K562 (cell line): ENCODE data around the gene UBE2I. TPM values are rescaled to one million over a fixed set of nuclear protein-coding genes. Genes with fewer than 3 reads are reported as not detected.

Source experiments
- ATAC-seq: fragments of 200-7000 bp; cut with Tn5 transposase; 3 replicates; pipeline ENCODE4 v1.9.1; 2020; ENCODE audit warnings: moderate library complexity
- BruUV-seq: library from RNA; stranded (reverse); fragments of 400-500 nt; replicated peaks from 2 replicates; lab custom pipeline; 2021; lab: Mats Ljungman, UMichigan
- CTCF ChIA-PET: fragments of 300-600 bp; formaldehyde crosslinking; extraction: SDS; loops from one replicate; lab custom pipeline; 2021; ENCODE audit warnings: low intra/inter-chr PET ratio; lab: Yijun Ruan, JAX
- POLR2A ChIA-PET: fragments of 300-600, 350-650 bp; sonication (Branson Sonifier 250); formaldehyde crosslinking; extraction: SDS; loops from one replicate; lab custom pipeline; 2021; ENCODE audit warnings: antibody characterized with exemption, inconsistent platforms; lab: Yijun Ruan, JAX
- DNase-seq, 4 experiments: peaks; one replicate each; pipeline versions ENCODE4 v3.0.0 to v3.0.0-alpha.2; 2011 to 2018; ENCODE audit warnings: low spot score in 3 of 4, mixed read lengths in 3 of 4; ENCODE audit errors: extremely low read depth in 1 of 4
- FAIRE-seq: peaks from 2 replicates; lab custom pipeline; 2011; peaks lifted over from hg19 to GRCh38; lab: Jason Lieb, UNC
- H2AFZ ChIP-seq: 2 replicates; pipeline ENCODE4 v1.6.0; 2011; ENCODE audit warnings: low read depth, low read length, control low read depth, inconsistent platforms
- H3K27ac ChIP-seq: fragments of 200-600 bp; 3 replicates; pipeline ENCODE4 v1.8.0; 2011; ENCODE audit warnings: low read depth, mild to moderate bottlenecking, control low read depth, inconsistent platforms, low read length, moderate library complexity, mixed read lengths; ENCODE audit errors: extremely low read depth
- H3K27me3 ChIP-seq, 2 experiments: fragments of 300-600 bp in 1 of 2; 2 replicates in 1 of 2; 3 replicates in 1 of 2; pipeline versions ENCODE4 v1.6.0 to v1.8.0; 2011; ENCODE audit warnings: inconsistent platforms in 2 of 2, low read length in 2 of 2, mild to moderate bottlenecking in 1 of 2, mixed read lengths in 1 of 2, moderate library complexity in 1 of 2; ENCODE audit not compliant: control insufficient read depth in 2 of 2, insufficient read depth in 2 of 2
- H3K36me3 ChIP-seq: fragments of 300-600 bp; 3 replicates; pipeline ENCODE4 v1.8.0; 2011; ENCODE audit warnings: mild to moderate bottlenecking, low read length, inconsistent platforms; ENCODE audit not compliant: control insufficient read depth, insufficient read depth
- H3K4me1 ChIP-seq, 2 experiments: fragments of 200-600 bp in 1 of 2; replicated peaks in 1 of 2; 2 replicates in 1 of 2; 3 replicates in 1 of 2; pipeline versions ENCODE4 v1.5.1 to v1.8.0; 2011; ENCODE audit warnings: inconsistent platforms in 2 of 2, low read length in 2 of 2, mild to moderate bottlenecking in 1 of 2, mixed read lengths in 1 of 2, moderate library complexity in 1 of 2; ENCODE audit not compliant: control insufficient read depth in 2 of 2, insufficient read depth in 2 of 2
- H3K4me2 ChIP-seq: 2 replicates; pipeline ENCODE4 v1.6.1; 2011; ENCODE audit warnings: low read length, control low read depth, inconsistent platforms, mixed read lengths; ENCODE audit not compliant: insufficient read depth
- H3K4me3 ChIP-seq: fragments of 200-600 bp; sonication (generic), shearing (Covaris generic); 2 replicates; pipeline ENCODE4 v1.5.1; 2016; ENCODE audit warnings: control low read depth, inconsistent platforms
- H3K79me2 ChIP-seq: fragments of 200-600 bp; 3 replicates; pipeline ENCODE4 v1.8.0; 2011; ENCODE audit warnings: low read length, inconsistent platforms; ENCODE audit not compliant: control insufficient read depth, insufficient read depth
- H3K9ac ChIP-seq, 2 experiments: 2 replicates each; pipeline versions ENCODE4 v1.6.0 to v1.6.1; 2011; ENCODE audit warnings: low read depth in 2 of 2, low read length in 2 of 2, control low read depth in 1 of 2, inconsistent platforms in 1 of 2, mild to moderate bottlenecking in 1 of 2, mixed read lengths in 1 of 2; ENCODE audit not compliant: insufficient read depth in 1 of 2
- H3K9me1 ChIP-seq: one replicate; pipeline ENCODE4 v1.6.0; 2011; ENCODE audit warnings: inconsistent platforms, mild to moderate bottlenecking, low read length, moderate library complexity; ENCODE audit not compliant: control insufficient read depth, insufficient read depth
- H3K9me3 ChIP-seq: replicated peaks from 2 replicates; pipeline ENCODE4 v1.5.1; 2011; ENCODE audit warnings: low read depth, low read length, inconsistent platforms; ENCODE audit not compliant: control insufficient read depth, insufficient read depth
- H4K20me1 ChIP-seq: replicated peaks from 2 replicates; pipeline ENCODE4 v1.6.1; 2011; ENCODE audit warnings: low read length, inconsistent platforms, mixed read lengths; ENCODE audit not compliant: control insufficient read depth, insufficient read depth
- DDX20 ChIP-seq: fragments of 450-650 bp; IDR thresholded peaks from 2 replicates; pipeline ENCODE4 v1.6.1; 2016; ENCODE audit warnings: missing genetic modification characterization, low read depth, mild to moderate bottlenecking, missing compliant biosample characterization, moderate library complexity
- E2F6 ChIP-seq, 2 experiments: IDR thresholded peaks; 2 replicates each; pipeline ENCODE4 v1.6.1; 2011; ENCODE audit warnings: borderline replicate concordance in 1 of 2, control low read depth in 1 of 2, low read depth in 1 of 2, low read length in 1 of 2, mild to moderate bottlenecking in 1 of 2, mixed read lengths in 1 of 2, moderate library complexity in 1 of 2; ENCODE audit not compliant: insufficient read depth in 1 of 2, insufficient read length in 1 of 2, poor library complexity in 1 of 2, severe bottlenecking in 1 of 2; ENCODE audit errors: extremely low read depth in 1 of 2
- EGR1 ChIP-seq: fragments of 450-650 bp; conservative IDR thresholded peaks from 2 replicates; pipeline ENCODE4 v1.6.1; 2017; ENCODE audit warnings: mild to moderate bottlenecking
- GATAD2A ChIP-seq: fragments of 450-650 bp; IDR thresholded peaks from 2 replicates; pipeline ENCODE4 v1.6.1; 2017
- L3MBTL2 ChIP-seq: fragments of 450-650 bp; IDR thresholded peaks from 2 replicates; pipeline ENCODE4 v1.6.1; 2016; ENCODE audit warnings: mild to moderate bottlenecking, moderate library complexity
- MAX ChIP-seq: sonication (generic); formaldehyde crosslinking; IDR thresholded peaks from 2 replicates; pipeline ENCODE4 v1.9.0; 2022; ENCODE audit warnings: mild to moderate bottlenecking, missing genetic modification reagents
- MYBL2 ChIP-seq, 2 experiments: fragments of 450-650 bp in 1 of 2; sonication (generic) in 1 of 2; formaldehyde crosslinking in 1 of 2; IDR thresholded peaks; 2 replicates each; pipeline versions ENCODE4 v1.6.1 to v1.8.1; 2017 to 2022; ENCODE audit warnings: borderline replicate concordance in 1 of 2, inconsistent platforms in 1 of 2, low read depth in 1 of 2, mild to moderate bottlenecking in 1 of 2, missing genetic modification reagents in 1 of 2, moderate library complexity in 1 of 2
- NFIC ChIP-seq: fragments of 450-650 bp; IDR thresholded peaks from 2 replicates; pipeline ENCODE4 v1.6.1; 2017; ENCODE audit warnings: mild to moderate bottlenecking, inconsistent platforms
- NRF1 ChIP-seq, 2 experiments: fragments of 450-650 bp; IDR thresholded peaks in 1 of 2; conservative IDR thresholded peaks in 1 of 2; 2 replicates each; pipeline ENCODE4 v1.6.1; 2014; ENCODE audit warnings: mild to moderate bottlenecking in 2 of 2
- POU5F1 ChIP-seq: fragments of 150-350 bp; IDR thresholded peaks from 2 replicates; pipeline ENCODE4 v1.6.1; 2014; ENCODE audit warnings: borderline replicate concordance, low read length, low read depth, mild to moderate bottlenecking; ENCODE audit not compliant: partially characterized antibody
- RBM15 ChIP-seq: fragments of 200-400 bp; formaldehyde crosslinking; IDR thresholded peaks from 2 replicates; pipeline ENCODE4 v1.6.1; 2018; ENCODE audit warnings: mild to moderate bottlenecking, low read length, moderate library complexity; ENCODE audit not compliant: insufficient read depth
- YY1 ChIP-seq, 3 experiments: IDR thresholded peaks; 2 replicates each; pipeline ENCODE4 v1.6.1; 2011; ENCODE audit warnings: low read length in 2 of 3, mild to moderate bottlenecking in 2 of 3, moderate library complexity in 2 of 3, borderline replicate concordance in 1 of 3, control low read depth in 1 of 3, low read depth in 1 of 3; ENCODE audit not compliant: insufficient read depth in 3 of 3, insufficient replicate concordance in 2 of 3, control insufficient read depth in 1 of 3, insufficient read length in 1 of 3; ENCODE audit errors: extremely low read depth in 1 of 3
- ZBTB33 ChIP-seq: sonication (generic); formaldehyde crosslinking; IDR thresholded peaks from 2 replicates; pipeline ENCODE4 v1.8.1; 2023; ENCODE audit warnings: mild to moderate bottlenecking, missing genetic modification reagents
- ZC3H4 ChIP-seq: sonication (generic); formaldehyde crosslinking; IDR thresholded peaks from 2 replicates; pipeline ENCODE4 v1.9.0; 2021; ENCODE audit warnings: missing genetic modification reagents, borderline replicate concordance
- ZFX ChIP-seq: sonication (generic); formaldehyde crosslinking; IDR thresholded peaks from 2 replicates; pipeline ENCODE4 v1.8.0; 2022; ENCODE audit warnings: mild to moderate bottlenecking, missing genetic modification reagents, moderate library complexity
- ZNF586 ChIP-seq: fragments of 450-650 bp; formaldehyde crosslinking; conservative IDR thresholded peaks from 2 replicates; pipeline ENCODE4 v1.4.0; 2020; ENCODE audit warnings: mild to moderate bottlenecking, moderate library complexity
- WGBS: fragments of 100-300 bp; shearing (Covaris generic); methylation state at CpG from one replicate; pipeline ENCODE4 v1.1.6; 2016; ENCODE audit warnings: low coverage, mixed read lengths; ENCODE audit not compliant: insufficient coverage; ENCODE audit errors: missing lambda C conversion rate; 5-methylcytosine and 5-hydroxymethylcytosine counted together
- in situ Hi-C: fragments of 300-500 bp; cut with MboI; formaldehyde crosslinking; loops from 4 replicates; pipeline ENCODE4 v1.15.0; 2018; ENCODE audit warnings: inconsistent platforms, mixed read lengths
- intact Hi-C: fragments of 100-400 bp; cut with micrococcal nuclease; formaldehyde crosslinking; loops from 2 replicates; pipeline ENCODE4 v1.14.2; 2022
- polyA plus RNA-seq, 8 experiments: library from polyadenylated mRNA; depleted of rRNA in 4 of 8; stranded (reverse) in 5 of 8; unstranded in 3 of 8; fragments of >200 nt; fragmentation: Nextera tagmentation in 2 of 8; fragmentation: Illumina TruSeq in 1 of 8; extraction: Ambion mirVana in 2 of 8; extraction: Trizol in 1 of 8; gene quantifications; 2 replicates each; pipeline versions ENCODE4 v1.2.1 to v1.2.3, GENCODE V29; 2011 to 2014; ENCODE audit warnings: inconsistent platforms in 1 of 8, missing spikeins in 1 of 8
- total RNA-seq, 7 experiments: library from RNA; depleted of rRNA in 6 of 7; stranded (reverse); fragments of >200 nt in 6 of 7; fragmentation: Illumina TruSeq in 2 of 7; extraction: Trizol in 2 of 7; gene quantifications; 2 replicates each; pipeline versions ENCODE4 v1.2.1 to v1.2.3, GENCODE V29; 2011 to 2021; ENCODE audit warnings: low replicate concordance in 1 of 7

The UBE2I gene
- total and polyA plus RNA-seq, 9 of the 15 experiments (the other 6 are each of a cell fraction or from before 2014, with no cell fraction given) = 36.6 to 254 (median 104) TPM

- 46% methylated on average over 28 of the region's 29 CpGs for WGBS
- in situ Hi-C loops = no loop called here
- POLR2A ChIA-PET = interaction anchor here (1.2 to 1.8 kb wide), 4 partner anchors 11 to 25 kb away, joined by 3 to 6 read pairs (median 4); no protein-coding TSS in a partner anchor
- TF ChIP-seq ZFX (CRISPR knock-in tag) (peak; percentile 42; the same call in 1 of the 2 replicates), GATAD2A (0 out of 2 replicates have a peak, but pooled peaks have one; percentile 35), L3MBTL2 (peak; percentile 58; the same call in 1 of the 2 replicates), ZNF586 (CRISPR knock-in tag) (no peak), E2F6 (IDR thresholded peaks at IDR 0.05; ENCODE audit: borderline replicate concordance in 1 of 2, extremely low read depth in 1 of 2, insufficient read depth in 1 of 2, insufficient read length in 1 of 2, low read depth in 1 of 2, low read length in 1 of 2, poor library complexity in 1 of 2, severe bottlenecking in 1 of 2) (peak in 1 of 2 experiments; percentile 73), NFIC (peak; percentile 72), YY1 (IDR thresholded peaks at IDR 0.05; ENCODE audit: borderline replicate concordance in 1 of 3, control insufficient read depth in 1 of 3, extremely low read depth in 1 of 3, insufficient read depth in 3 of 3, insufficient read length in 1 of 3, insufficient replicate concordance in 2 of 3, low read depth in 1 of 3, low read length in 2 of 3) (peak in 1 of 3 experiments; percentile 39), POU5F1 (no peak), EGR1 (peak; percentile 31; the same call in 1 of the 2 replicates), DDX20 (tag) (no peak), ZBTB33 (CRISPR knock-in tag) (peak; percentile 90), MYBL2 (IDR thresholded peaks at IDR 0.05; ENCODE audit: low read depth) (no peak), MYBL2 (CRISPR knock-in tag; IDR thresholded peaks at IDR 0.05; ENCODE audit: borderline replicate concordance) (no peak), NRF1 (conservative IDR thresholded peaks at IDR 0.05 in 1 of 2, IDR thresholded peaks at IDR 0.05 in 1 of 2) (peak in 1 of 2 experiments; percentile 34; a peak in 1 of 4 replicates), MAX (CRISPR knock-in tag) (peak; percentile 69), ZC3H4 (CRISPR knock-in tag) (no peak), RBM15 (no peak)
These were observed 18.4 kb upstream of the UBE2I start for GRCh38 chr16:1290860-1291575.

More at GRCh38 chr16:1290860-1291575, 18.4 kb upstream of the UBE2I start:
- peak in 1 of 4 experiments; percentile 66 for DNase-seq
- Histone ChIP-seq H3K4me1 (peaks cover 21 to 44% of the 10 kb centered on the region in 2 experiments), H3K9ac (no peak overlapping the region), H3K36me3 (no peaks in the 10 kb centered on the region), H3K9me1 (no peaks in the 10 kb centered on the region), H3K4me3 (no peak overlapping the region), H3K27ac (no peak overlapping the region), H3K79me2 (no peaks in the 10 kb centered on the region), H2AFZ (0 out of 2 replicates have a peak overlapping the region, but pooled peaks have one; percentile 23), H4K20me1 (peaks cover 2% of the 10 kb centered on the region; the same call in 1 of the 2 replicates), H3K9me3 (no peaks in the 10 kb centered on the region), H3K4me2 (peak overlapping the region; percentile 11; the same call in 1 of the 2 replicates), H3K27me3 (peaks cover 19 to 32% of the 10 kb centered on the region in 2 experiments)
- FAIRE-seq = peak; percentile 76
- intact Hi-C loops = loop anchor here (10.0 kb wide), 1 partner anchor 54 kb away; no protein-coding TSS in a partner anchor
- ATAC-seq = peak; percentile 56
- BruUV-seq = no TSS peak
- CTCF ChIA-PET = no interaction called here
